ENCODE results near the gene ACAT2.
"Not testable (repeated sequence)": the region's sequence is repeated elsewhere in the genome, so short reads cannot be mapped to it uniquely, and the experiment has no call there.

The ACAT2 gene

GRCh38 chr6:159722655-159723054 lies 39.2 kb upstream of the ACAT2 start:
- Histone ChIP-seq H3K27ac (ENCODE audit: low read length) (no peak overlapping the region), H3K4me1 (ENCODE audit: control insufficient read depth, low read depth, low read length) (peaks cover 4% of the 10 kb centered on the region), H3K9me3 (ENCODE audit: control insufficient read depth, low read depth, low read length) (no peaks in the 10 kb centered on the region), H3K4me3 (ENCODE audit: low read length) (no peak overlapping the region), H3K9ac (ENCODE audit: low read length) (no peak overlapping the region), H3K36me3 (ENCODE audit: control insufficient read depth, low read depth, low read length) (no peaks in the 10 kb centered on the region), H3K27me3 (ENCODE audit: control insufficient read depth, insufficient read depth, low read length) (no peaks in the 10 kb centered on the region)

- no peaks in the 10 kb centered on the region for H3K27me3 ChIP-seq (ENCODE audit: control insufficient read depth, insufficient read depth, low read length)
- H3K9me3 ChIP-seq (ENCODE audit: control insufficient read depth, low read depth, low read length): no peaks in the 10 kb centered on the region
- H3K27ac ChIP-seq (ENCODE audit: low read length): no peak overlapping the region
- H3K4me1 ChIP-seq (ENCODE audit: control insufficient read depth, low read depth, low read length): peaks cover 4% of the 10 kb centered on the region
- no peak overlapping the region for H3K4me3 ChIP-seq (ENCODE audit: low read length)
- no peaks in the 10 kb centered on the region for H3K36me3 ChIP-seq (ENCODE audit: control insufficient read depth, low read depth, low read length)
- no peak overlapping the region for H3K9ac ChIP-seq (ENCODE audit: low read length)
These were observed 38.6 kb upstream of the ACAT2 start for GRCh38 chr6:159723259-159723658.

DNA sequence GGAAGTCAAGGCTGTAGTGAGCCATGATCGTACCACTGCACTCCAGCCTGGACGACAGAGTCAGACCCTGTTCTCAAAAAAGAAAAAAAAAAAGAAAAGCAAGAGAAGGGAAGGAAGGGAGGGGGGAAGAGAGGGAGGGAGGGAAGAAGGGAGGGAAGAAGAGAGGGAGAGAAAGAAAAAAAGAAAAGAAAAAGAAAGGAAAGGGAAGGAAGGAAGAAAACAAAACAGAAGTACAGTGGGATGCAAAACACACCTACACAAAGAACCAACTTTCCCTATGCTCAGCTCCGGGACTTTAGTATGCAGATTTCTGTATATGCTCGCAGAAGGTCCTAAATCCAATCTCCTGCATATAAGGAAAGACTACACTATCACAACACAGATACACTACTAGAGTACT lies 37.1 kb upstream of the ACAT2 start:
- no peak overlapping the region for H3K9ac ChIP-seq (ENCODE audit: low read length)
- peaks cover 10% of the 10 kb centered on the region for H3K4me1 ChIP-seq (ENCODE audit: control insufficient read depth, low read depth, low read length)
- H3K4me3 ChIP-seq (ENCODE audit: low read length): no peak overlapping the region
- H3K27me3 ChIP-seq (ENCODE audit: control insufficient read depth, insufficient read depth, low read length): no peaks in the 10 kb centered on the region
- H3K36me3 ChIP-seq (ENCODE audit: control insufficient read depth, low read depth, low read length): no peaks in the 10 kb centered on the region
- H3K27ac ChIP-seq (ENCODE audit: low read length): no peak overlapping the region
- no peaks in the 10 kb centered on the region for H3K9me3 ChIP-seq (ENCODE audit: control insufficient read depth, low read depth, low read length)

DNA sequence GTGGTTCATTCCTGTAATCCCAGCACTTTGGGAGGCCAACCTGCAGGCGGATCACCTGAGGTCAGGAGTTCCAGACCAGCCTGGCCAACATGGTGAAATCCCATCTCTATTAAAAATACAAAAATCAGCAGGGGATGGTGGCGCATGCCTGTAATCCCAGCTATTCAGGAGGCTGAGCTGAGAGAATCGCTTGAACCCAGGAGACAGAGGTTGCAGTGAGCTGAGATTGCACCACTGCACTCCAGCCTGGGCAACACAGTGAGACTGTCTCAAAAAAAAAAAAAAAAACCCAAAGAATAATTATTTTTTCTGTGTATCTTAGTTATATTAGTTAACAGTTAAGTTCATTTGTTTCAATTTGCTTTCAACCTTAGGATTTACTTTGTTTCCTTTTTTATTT lies 36.6 kb upstream of the ACAT2 start:
- H3K4me3 ChIP-seq (ENCODE audit: low read length); H3K27me3 ChIP-seq (ENCODE audit: control insufficient read depth, insufficient read depth, low read length); H3K9me3 ChIP-seq (ENCODE audit: control insufficient read depth, low read depth, low read length); H3K36me3 ChIP-seq (ENCODE audit: control insufficient read depth, low read depth, low read length); H3K27ac ChIP-seq (ENCODE audit: low read length): not testable (repeated sequence)
- H3K4me1 ChIP-seq (ENCODE audit: control insufficient read depth, low read depth, low read length): peaks cover 13% of the 10 kb centered on the region
- H3K9ac ChIP-seq (ENCODE audit: low read length): peak overlapping the region; percentile 98

- H3K4me1 ChIP-seq (ENCODE audit: control insufficient read depth, low read depth, low read length): peaks cover 15% of the 10 kb centered on the region
- peak overlapping the region; percentile 98 for H3K27ac ChIP-seq (ENCODE audit: low read length)
- peaks cover 6% of the 10 kb centered on the region for H3K36me3 ChIP-seq (ENCODE audit: control insufficient read depth, low read depth, low read length)
- H3K27me3 ChIP-seq (ENCODE audit: control insufficient read depth, insufficient read depth, low read length): no peaks in the 10 kb centered on the region
- H3K4me3 ChIP-seq (ENCODE audit: low read length): peak overlapping the region; percentile 99
- peak overlapping the region; percentile 98 for H3K9ac ChIP-seq (ENCODE audit: low read length)
- H3K9me3 ChIP-seq (ENCODE audit: control insufficient read depth, low read depth, low read length): no peaks in the 10 kb centered on the region
These were observed 35.5 kb upstream of the ACAT2 start for GRCh38 chr6:159726255-159726917.

GRCh38 chr6:159726918-159727716 lies 34.7 kb upstream of the ACAT2 start, which contains the start of gene WTAP:
Gene WTAP, plus strand, starts transcription at chr6:159727506. Its CDS starts 8,760 bp downstream, at chr6:159736266.
- Histone ChIP-seq H3K4me1 (ENCODE audit: control insufficient read depth, low read depth, low read length) (peaks cover 15% of the 10 kb centered on the region), H3K27me3 (ENCODE audit: control insufficient read depth, insufficient read depth, low read length) (no peaks in the 10 kb centered on the region), H3K36me3 (ENCODE audit: control insufficient read depth, low read depth, low read length) (peaks cover 8% of the 10 kb centered on the region), H3K9ac (ENCODE audit: low read length) (peak within 1 kb of the TSS; percentile 98), H3K4me3 (ENCODE audit: low read length) (peak within 1 kb of the TSS; percentile 99), H3K27ac (ENCODE audit: low read length) (peak within 1 kb of the TSS; percentile 98), H3K9me3 (ENCODE audit: control insufficient read depth, low read depth, low read length) (no peaks in the 10 kb centered on the region)

GRCh38 chr6:159727717-159728445 lies 34.0 kb upstream of the ACAT2 start:
- peak overlapping the region; percentile 99 for H3K4me3 ChIP-seq (ENCODE audit: low read length)
- H3K9ac ChIP-seq (ENCODE audit: low read length): peak overlapping the region; percentile 98
- no peaks in the 10 kb centered on the region for H3K27me3 ChIP-seq (ENCODE audit: control insufficient read depth, insufficient read depth, low read length)
- peak overlapping the region; percentile 91 for H3K27ac ChIP-seq (ENCODE audit: low read length)
- H3K4me1 ChIP-seq (ENCODE audit: control insufficient read depth, low read depth, low read length): peaks cover 15% of the 10 kb centered on the region
- H3K36me3 ChIP-seq (ENCODE audit: control insufficient read depth, low read depth, low read length): peaks cover 8% of the 10 kb centered on the region
- H3K9me3 ChIP-seq (ENCODE audit: control insufficient read depth, low read depth, low read length): no peaks in the 10 kb centered on the region

DNA sequence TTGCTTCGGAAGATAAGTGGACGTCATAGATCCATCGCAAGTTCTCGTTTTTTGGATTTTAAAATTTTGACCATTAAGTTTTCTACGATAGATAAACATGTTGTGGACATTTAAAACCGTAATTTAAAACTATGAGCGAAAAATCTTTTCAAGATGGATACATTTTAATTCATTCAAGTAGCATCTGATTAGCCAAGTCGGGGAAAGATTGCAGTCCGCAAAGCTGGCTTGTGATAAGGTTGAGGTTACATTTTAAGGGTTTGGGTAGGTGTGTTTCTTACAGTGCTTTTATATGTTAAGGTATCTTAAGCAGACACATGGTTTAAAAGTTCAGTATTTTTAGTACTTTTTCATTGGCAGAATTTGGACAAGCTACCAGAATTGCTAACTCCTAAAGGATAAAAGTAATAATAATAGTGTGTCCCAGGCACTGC lies 33.3 kb upstream of the ACAT2 start:
- Histone ChIP-seq H3K9me3 (ENCODE audit: control insufficient read depth, low read depth, low read length) (no peaks in the 10 kb centered on the region), H3K27me3 (ENCODE audit: control insufficient read depth, insufficient read depth, low read length) (no peaks in the 10 kb centered on the region), H3K9ac (ENCODE audit: low read length) (peak overlapping the region; percentile 98), H3K36me3 (ENCODE audit: control insufficient read depth, low read depth, low read length) (peaks cover 8% of the 10 kb centered on the region), H3K4me3 (ENCODE audit: low read length) (peak overlapping the region; percentile 99), H3K27ac (ENCODE audit: low read length) (no peak overlapping the region), H3K4me1 (ENCODE audit: control insufficient read depth, low read depth, low read length) (peaks cover 15% of the 10 kb centered on the region)

DNA sequence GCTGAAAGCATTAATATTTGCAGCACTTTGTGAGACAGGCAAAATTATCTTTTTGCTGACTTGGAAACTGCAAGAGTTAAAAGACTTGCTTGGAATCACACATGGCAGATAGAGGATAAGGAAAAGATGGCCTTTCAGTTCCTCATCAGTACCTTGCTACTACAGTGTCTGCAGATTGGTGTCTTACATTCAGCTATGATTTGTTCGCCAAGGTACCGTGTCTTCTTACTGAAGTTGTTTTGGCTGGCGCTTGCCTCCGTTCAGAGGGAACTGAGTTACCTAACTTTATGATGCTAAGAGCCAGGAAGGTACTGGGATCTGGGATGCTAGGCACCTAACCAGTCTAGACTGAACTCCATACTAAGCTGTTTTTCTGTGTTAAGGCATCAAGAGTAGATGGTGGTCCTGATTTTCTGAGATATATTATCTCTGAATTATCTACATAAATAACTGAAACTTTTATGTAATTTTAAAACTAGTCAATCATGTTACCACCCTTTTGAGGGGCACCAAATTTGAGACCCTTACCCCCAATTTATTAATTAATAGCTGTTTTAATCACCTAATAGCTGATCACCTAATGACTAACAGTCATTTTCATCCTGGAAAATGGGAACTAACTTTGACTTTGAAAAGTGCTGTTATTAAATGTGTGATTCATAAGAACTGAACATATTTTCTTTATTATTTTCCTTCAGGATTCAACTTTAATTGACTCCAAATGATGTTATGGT lies 32.1 kb upstream of the ACAT2 start:
- Histone ChIP-seq H3K36me3 (ENCODE audit: control insufficient read depth, low read depth, low read length) (peaks cover 8% of the 10 kb centered on the region), H3K9me3 (ENCODE audit: control insufficient read depth, low read depth, low read length) (no peaks in the 10 kb centered on the region), H3K4me3 (ENCODE audit: low read length) (peak overlapping the region; percentile 99), H3K4me1 (ENCODE audit: control insufficient read depth, low read depth, low read length) (peaks cover 15% of the 10 kb centered on the region), H3K27ac (ENCODE audit: low read length) (no peak overlapping the region), H3K9ac (ENCODE audit: low read length) (peak overlapping the region; percentile 98), H3K27me3 (ENCODE audit: control insufficient read depth, insufficient read depth, low read length) (no peaks in the 10 kb centered on the region)

GRCh38 chr6:159730332-159730676 lies 31.5 kb upstream of the ACAT2 start:
- Histone ChIP-seq H3K4me1 (ENCODE audit: control insufficient read depth, low read depth, low read length) (peaks cover 15% of the 10 kb centered on the region), H3K4me3 (ENCODE audit: low read length) (peak overlapping the region; percentile 99), H3K36me3 (ENCODE audit: control insufficient read depth, low read depth, low read length) (peaks cover 8% of the 10 kb centered on the region), H3K9ac (ENCODE audit: low read length) (no peak overlapping the region), H3K27me3 (ENCODE audit: control insufficient read depth, insufficient read depth, low read length) (no peaks in the 10 kb centered on the region), H3K27ac (ENCODE audit: low read length) (no peak overlapping the region), H3K9me3 (ENCODE audit: control insufficient read depth, low read depth, low read length) (no peaks in the 10 kb centered on the region)

DNA sequence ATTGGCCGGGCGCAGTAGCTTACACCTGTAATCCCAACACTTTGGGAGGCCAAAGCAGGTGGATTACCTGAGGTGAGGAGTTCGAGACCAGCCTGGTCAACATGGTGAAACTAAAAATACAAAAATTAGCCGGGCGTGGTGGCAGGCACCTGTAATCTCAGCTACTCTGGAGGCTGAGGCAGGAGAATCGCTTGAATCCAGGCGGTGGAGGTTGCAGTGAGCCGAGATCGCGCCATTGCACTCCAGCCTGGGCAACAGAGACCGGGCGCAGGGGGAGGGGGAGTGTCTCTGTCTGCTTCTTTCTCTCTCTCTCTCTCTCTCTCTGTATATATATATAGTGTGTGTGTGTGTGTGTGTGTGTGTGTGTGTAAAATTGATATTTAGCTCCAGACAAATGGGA lies 29.3 kb upstream of the ACAT2 start:
- not testable (repeated sequence) for H3K27ac ChIP-seq (ENCODE audit: low read length); H3K9me3 ChIP-seq (ENCODE audit: control insufficient read depth, low read depth, low read length); H3K9ac ChIP-seq (ENCODE audit: low read length); H3K4me3 ChIP-seq (ENCODE audit: low read length); H3K27me3 ChIP-seq (ENCODE audit: control insufficient read depth, insufficient read depth, low read length)
- Histone ChIP-seq H3K4me1 (ENCODE audit: control insufficient read depth, low read depth, low read length) (peaks cover 12% of the 10 kb centered on the region), H3K36me3 (ENCODE audit: control insufficient read depth, low read depth, low read length) (peaks cover 16% of the 10 kb centered on the region)

All from iPS-18a (cell line).